K562 (cell line): ENCODE data around the gene ELFN2. TPM values are rescaled to one million over a fixed set of nuclear protein-coding genes. Genes with fewer than 3 reads are reported as not detected.

ENCODE experiments used
- ATAC-seq: fragments of 200-7000 bp; cut with Tn5 transposase; 3 replicates; pipeline ENCODE4 v1.9.1; 2020; ENCODE audit warnings: moderate library complexity
- BruUV-seq: library from RNA; stranded (reverse); fragments of 400-500 nt; replicated peaks from 2 replicates; lab custom pipeline; 2021; lab: Mats Ljungman, UMichigan
- CTCF ChIA-PET: fragments of 300-600 bp; formaldehyde crosslinking; extraction: SDS; loops from one replicate; lab custom pipeline; 2021; ENCODE audit warnings: low intra/inter-chr PET ratio; lab: Yijun Ruan, JAX
- POLR2A ChIA-PET: fragments of 300-600, 350-650 bp; sonication (Branson Sonifier 250); formaldehyde crosslinking; extraction: SDS; loops from one replicate; lab custom pipeline; 2021; ENCODE audit warnings: antibody characterized with exemption, inconsistent platforms; lab: Yijun Ruan, JAX
- DNase-seq, 4 experiments: peaks; one replicate each; pipeline versions ENCODE4 v3.0.0 to v3.0.0-alpha.2; 2011 to 2018; ENCODE audit warnings: low spot score in 3 of 4, mixed read lengths in 3 of 4; ENCODE audit errors: extremely low read depth in 1 of 4
- FAIRE-seq: peaks from 2 replicates; lab custom pipeline; 2011; peaks lifted over from hg19 to GRCh38; lab: Jason Lieb, UNC
- H2AFZ ChIP-seq: 2 replicates; pipeline ENCODE4 v1.6.0; 2011; ENCODE audit warnings: low read depth, low read length, control low read depth, inconsistent platforms
- H3K27ac ChIP-seq: fragments of 200-600 bp; 3 replicates; pipeline ENCODE4 v1.8.0; 2011; ENCODE audit warnings: low read depth, mild to moderate bottlenecking, control low read depth, inconsistent platforms, low read length, moderate library complexity, mixed read lengths; ENCODE audit errors: extremely low read depth
- H3K27me3 ChIP-seq, 2 experiments: fragments of 300-600 bp in 1 of 2; 2 replicates in 1 of 2; 3 replicates in 1 of 2; pipeline versions ENCODE4 v1.6.0 to v1.8.0; 2011; ENCODE audit warnings: inconsistent platforms in 2 of 2, low read length in 2 of 2, mild to moderate bottlenecking in 1 of 2, mixed read lengths in 1 of 2, moderate library complexity in 1 of 2; ENCODE audit not compliant: control insufficient read depth in 2 of 2, insufficient read depth in 2 of 2
- H3K36me3 ChIP-seq: fragments of 300-600 bp; 3 replicates; pipeline ENCODE4 v1.8.0; 2011; ENCODE audit warnings: mild to moderate bottlenecking, low read length, inconsistent platforms; ENCODE audit not compliant: control insufficient read depth, insufficient read depth
- H3K4me1 ChIP-seq, 2 experiments: fragments of 200-600 bp in 1 of 2; replicated peaks in 1 of 2; 2 replicates in 1 of 2; 3 replicates in 1 of 2; pipeline versions ENCODE4 v1.5.1 to v1.8.0; 2011; ENCODE audit warnings: inconsistent platforms in 2 of 2, low read length in 2 of 2, mild to moderate bottlenecking in 1 of 2, mixed read lengths in 1 of 2, moderate library complexity in 1 of 2; ENCODE audit not compliant: control insufficient read depth in 2 of 2, insufficient read depth in 2 of 2
- H3K4me2 ChIP-seq: 2 replicates; pipeline ENCODE4 v1.6.1; 2011; ENCODE audit warnings: low read length, control low read depth, inconsistent platforms, mixed read lengths; ENCODE audit not compliant: insufficient read depth
- H3K4me3 ChIP-seq: fragments of 200-600 bp; sonication (generic), shearing (Covaris generic); 2 replicates; pipeline ENCODE4 v1.5.1; 2016; ENCODE audit warnings: control low read depth, inconsistent platforms
- H3K79me2 ChIP-seq: fragments of 200-600 bp; 3 replicates; pipeline ENCODE4 v1.8.0; 2011; ENCODE audit warnings: low read length, inconsistent platforms; ENCODE audit not compliant: control insufficient read depth, insufficient read depth
- H3K9ac ChIP-seq, 2 experiments: 2 replicates each; pipeline versions ENCODE4 v1.6.0 to v1.6.1; 2011; ENCODE audit warnings: low read depth in 2 of 2, low read length in 2 of 2, control low read depth in 1 of 2, inconsistent platforms in 1 of 2, mild to moderate bottlenecking in 1 of 2, mixed read lengths in 1 of 2; ENCODE audit not compliant: insufficient read depth in 1 of 2
- H3K9me1 ChIP-seq: one replicate; pipeline ENCODE4 v1.6.0; 2011; ENCODE audit warnings: inconsistent platforms, mild to moderate bottlenecking, low read length, moderate library complexity; ENCODE audit not compliant: control insufficient read depth, insufficient read depth
- H3K9me3 ChIP-seq: replicated peaks from 2 replicates; pipeline ENCODE4 v1.5.1; 2011; ENCODE audit warnings: low read depth, low read length, inconsistent platforms; ENCODE audit not compliant: control insufficient read depth, insufficient read depth
- H4K20me1 ChIP-seq: replicated peaks from 2 replicates; pipeline ENCODE4 v1.6.1; 2011; ENCODE audit warnings: low read length, inconsistent platforms, mixed read lengths; ENCODE audit not compliant: control insufficient read depth, insufficient read depth
- MAFF ChIP-seq: IDR thresholded peaks from 2 replicates; pipeline ENCODE4 v1.6.1; 2012; ENCODE audit warnings: low read length, improper control_type of control experiment
- SUPT5H ChIP-seq: fragments of 450-650 bp; IDR thresholded peaks from 2 replicates; pipeline ENCODE4 v1.6.1; 2016
- ZNF639 ChIP-seq, 2 experiments: fragments of 200-800 bp in 1 of 2; sonication (Bioruptor generic) in 1 of 2; sonication (generic) in 1 of 2; formaldehyde crosslinking in 1 of 2; IDR thresholded peaks in 1 of 2; conservative IDR thresholded peaks in 1 of 2; 2 replicates each; pipeline versions ENCODE4 v1.5.0 to v1.6.1; 2016 to 2020; ENCODE audit warnings: missing compliant biosample characterization in 1 of 2, missing genetic modification characterization in 1 of 2, missing genetic modification reagents in 1 of 2
- WGBS: fragments of 100-300 bp; shearing (Covaris generic); methylation state at CpG from one replicate; pipeline ENCODE4 v1.1.6; 2016; ENCODE audit warnings: low coverage, mixed read lengths; ENCODE audit not compliant: insufficient coverage; ENCODE audit errors: missing lambda C conversion rate; 5-methylcytosine and 5-hydroxymethylcytosine counted together
- in situ Hi-C: fragments of 300-500 bp; cut with MboI; formaldehyde crosslinking; loops from 4 replicates; pipeline ENCODE4 v1.15.0; 2018; ENCODE audit warnings: inconsistent platforms, mixed read lengths
- intact Hi-C: fragments of 100-400 bp; cut with micrococcal nuclease; formaldehyde crosslinking; loops from 2 replicates; pipeline ENCODE4 v1.14.2; 2022
- polyA plus RNA-seq, 8 experiments: library from polyadenylated mRNA; depleted of rRNA in 4 of 8; stranded (reverse) in 5 of 8; unstranded in 3 of 8; fragments of >200 nt; fragmentation: Nextera tagmentation in 2 of 8; fragmentation: Illumina TruSeq in 1 of 8; extraction: Ambion mirVana in 2 of 8; extraction: Trizol in 1 of 8; gene quantifications; 2 replicates each; pipeline versions ENCODE4 v1.2.1 to v1.2.3, GENCODE V29; 2011 to 2014; ENCODE audit warnings: inconsistent platforms in 1 of 8, missing spikeins in 1 of 8
- total RNA-seq, 7 experiments: library from RNA; depleted of rRNA in 6 of 7; stranded (reverse); fragments of >200 nt in 6 of 7; fragmentation: Illumina TruSeq in 2 of 7; extraction: Trizol in 2 of 7; gene quantifications; 2 replicates each; pipeline versions ENCODE4 v1.2.1 to v1.2.3, GENCODE V29; 2011 to 2021; ENCODE audit warnings: low replicate concordance in 1 of 7
- TF ChIP-seq, protein P1 (sequence below): fragments of 450-650 bp; formaldehyde crosslinking; IDR thresholded peaks from 2 replicates; pipeline ENCODE4 v1.4.0; 2020; ENCODE audit warnings: mild to moderate bottlenecking
- TF ChIP-seq, protein P2 (sequence below): IDR thresholded peaks from 2 replicates; pipeline ENCODE4 v1.6.1; 2016; ENCODE audit warnings: missing genetic modification characterization, missing compliant biosample characterization

The ELFN2 gene
- total and polyA plus RNA-seq, 9 of the 15 experiments (the other 6 are each of a cell fraction or from before 2014, with no cell fraction given) = not detected

DNA sequence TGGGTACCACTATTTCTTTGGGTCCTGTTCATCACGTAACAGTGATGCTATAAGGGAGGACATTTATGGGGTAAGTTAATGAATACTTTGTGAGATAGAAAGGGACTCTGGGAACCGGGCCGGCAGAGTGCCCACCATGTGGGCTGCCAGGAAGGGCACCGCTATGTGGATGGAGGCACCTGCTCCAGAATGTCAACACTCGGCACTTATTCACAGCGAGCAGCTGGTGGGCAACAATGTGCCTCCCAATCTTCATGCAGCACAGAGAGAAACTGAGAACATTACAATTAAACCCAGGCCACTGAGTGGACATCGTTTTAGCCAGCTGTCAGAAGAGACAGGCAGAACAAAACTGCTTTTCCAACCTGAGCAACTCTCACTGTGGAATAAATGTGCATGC, 15.8 kb upstream of the ELFN2 start:
- no peaks in the 10 kb centered on the region for H3K9me3 ChIP-seq
- H2AFZ ChIP-seq = no peak overlapping the region
- in situ Hi-C loops (no loop called here), intact Hi-C loops (no loop called here)
- H3K4me3 ChIP-seq = no peak overlapping the region
- 1% methylated on average over 7 of the region's 7 CpGs for WGBS
- H3K27ac ChIP-seq = no peak overlapping the region
- H3K4me2 ChIP-seq = no peak overlapping the region
- no peak overlapping the region for H3K9ac ChIP-seq
- ATAC-seq (no peak), FAIRE-seq (no peak), DNase-seq (no peak)
- CTCF ChIA-PET = no interaction called here
- H3K27me3 ChIP-seq = peaks cover 0 to 28% of the 10 kb centered on the region in 2 experiments; a peak in 3 of 5 replicates
- no peaks in the 10 kb centered on the region for H3K36me3 ChIP-seq
- no peaks in the 10 kb centered on the region for H3K4me1 ChIP-seq
- POLR2A ChIA-PET = no interaction called here
- TF ChIP-seq MAFF (no peak), ZNF639 (CRISPR knock-in tag; conservative IDR thresholded peaks at IDR 0.05 in 1 of 2, IDR thresholded peaks at IDR 0.05 in 1 of 2) (no peak), SUPT5H (no peak)
- TF ChIP-seq, protein P1, sequence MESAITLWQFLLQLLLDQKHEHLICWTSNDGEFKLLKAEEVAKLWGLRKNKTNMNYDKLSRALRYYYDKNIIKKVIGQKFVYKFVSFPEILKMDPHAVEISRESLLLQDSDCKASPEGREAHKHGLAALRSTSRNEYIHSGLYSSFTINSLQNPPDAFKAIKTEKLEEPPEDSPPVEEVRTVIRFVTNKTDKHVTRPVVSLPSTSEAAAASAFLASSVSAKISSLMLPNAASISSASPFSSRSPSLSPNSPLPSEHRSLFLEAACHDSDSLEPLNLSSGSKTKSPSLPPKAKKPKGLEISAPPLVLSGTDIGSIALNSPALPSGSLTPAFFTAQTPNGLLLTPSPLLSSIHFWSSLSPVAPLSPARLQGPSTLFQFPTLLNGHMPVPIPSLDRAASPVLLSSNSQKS (CRISPR knock-in tag) = no peak
- TF ChIP-seq, protein P2, sequence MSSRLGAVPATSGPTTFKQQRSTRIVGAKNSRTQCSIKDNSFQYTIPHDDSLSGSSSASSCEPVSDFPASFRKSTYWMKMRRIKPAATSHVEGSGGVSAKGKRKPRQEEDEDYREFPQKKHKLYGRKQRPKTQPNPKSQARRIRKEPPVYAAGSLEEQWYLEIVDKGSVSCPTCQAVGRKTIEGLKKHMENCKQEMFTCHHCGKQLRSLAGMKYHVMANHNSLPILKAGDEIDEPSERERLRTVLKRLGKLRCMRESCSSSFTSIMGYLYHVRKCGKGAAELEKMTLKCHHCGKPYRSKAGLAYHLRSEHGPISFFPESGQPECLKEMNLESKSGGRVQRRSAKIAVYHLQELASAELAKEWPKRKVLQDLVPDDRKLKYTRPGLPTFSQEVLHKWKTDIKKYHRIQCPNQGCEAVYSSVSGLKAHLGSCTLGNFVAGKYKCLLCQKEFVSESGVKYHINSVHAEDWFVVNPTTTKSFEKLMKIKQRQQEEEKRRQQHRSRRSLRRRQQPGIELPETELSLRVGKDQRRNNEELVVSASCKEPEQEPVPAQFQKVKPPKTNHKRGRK = no peak
- no TSS peak for BruUV-seq
- no peaks in the 10 kb centered on the region for H3K79me2 ChIP-seq
- no peaks in the 10 kb centered on the region for H3K9me1 ChIP-seq
- H4K20me1 ChIP-seq = no peaks in the 10 kb centered on the region
